Spleen (tissue), 7 donors: ENCODE data around the gene YTHDC1.

ENCODE experiments used
- CTCF ChIP-seq, 11 experiments: fragments of 200-600 bp in 7 of 11; fragments of 450-650 bp in 4 of 11; sonication (generic) in 4 of 11; IDR thresholded peaks in 8 of 11; conservative IDR thresholded peaks in 3 of 11; 1 replicate in 7 of 11; 2 replicates in 4 of 11; pipeline versions ENCODE4 v1.4.0 to v1.8.0; 2016 to 2021; ENCODE audit warnings: antibody characterized with exemption in 11 of 11, inconsistent platforms in 4 of 11, mild to moderate bottlenecking in 1 of 11
- POLR2A ChIP-seq, 3 donors: fragments of 450-650 bp; IDR thresholded peaks; one replicate each; pipeline ENCODE4 v1.5.1; 2017; ENCODE audit warnings: antibody characterized with exemption in 3 of 3, mild to moderate bottlenecking in 1 of 3
- POLR2AphosphoS5 ChIP-seq, 3 donors: sonication (generic); formaldehyde crosslinking; IDR thresholded peaks; one replicate each; pipeline ENCODE4 v1.5.1; 2017; ENCODE audit warnings: antibody characterized with exemption in 3 of 3
- donor health status: DM: no; HTN: no; CAD: no; lungs with moderate emphysema.
- donor health status: DM: no; HTN: no; CAD: no.
- donor health status: DM: no; HTN: no; CAD: no.

GRCh38 chr4:68360231-68360968, 10.5 kb upstream of the YTHDC1 start:
- TF ChIP-seq POLR2AphosphoS5 (IDR thresholded peaks at IDR 0.05) = no peak
- TF ChIP-seq CTCF (IDR thresholded peaks at IDR 0.05 in 8 of 11, conservative IDR thresholded peaks at IDR 0.05 in 3 of 11) = no peak
- TF ChIP-seq POLR2A (IDR thresholded peaks at IDR 0.05) = no peak
